ENCODE measurements around the gene SCRN1. TPM values are rescaled to one million over a fixed set of nuclear protein-coding genes. Genes with fewer than 3 reads are reported as not detected.

SCRN1 gene
- total RNA-seq, 1 donor from 2014 or later: 95.5 TPM

- no peak for DNase-seq
Observed at GRCh38 chr7:30003098-30003497, 13.5 kb upstream of the SCRN1 start.

DNA sequence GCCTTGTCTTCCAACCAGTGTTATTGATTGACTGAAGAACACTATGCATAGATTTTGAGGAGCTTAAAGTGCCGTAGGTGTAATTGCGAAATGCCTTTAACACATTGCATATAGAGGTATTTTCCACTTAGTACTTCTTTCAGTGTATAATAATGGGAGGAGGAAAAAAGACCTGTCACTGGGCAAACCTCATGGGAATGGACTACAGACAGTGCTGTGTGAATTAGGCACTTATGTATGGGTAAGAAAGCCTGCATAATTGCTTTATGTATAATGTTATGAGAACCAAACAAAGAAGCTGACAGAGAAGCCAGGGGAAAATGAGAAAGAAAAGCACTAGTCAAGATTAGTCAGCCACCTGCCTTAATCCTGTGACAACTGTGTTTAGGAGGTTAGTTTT, 12.4 kb upstream of the SCRN1 start:
- DNase-seq: no peak

- no peak for DNase-seq
Observed at GRCh38 chr7:29998489-29998888, 8.9 kb upstream of the SCRN1 start.

- DNase-seq: no peak
Observed at GRCh38 chr7:29996321-29996720, 6.7 kb upstream of the SCRN1 start.

- no peak for DNase-seq
Observed at GRCh38 chr7:29995652-29996051, 6.1 kb upstream of the SCRN1 start.

- DNase-seq: no peak
Observed at GRCh38 chr7:29993140-29993539, 3.5 kb upstream of the SCRN1 start.

DNA sequence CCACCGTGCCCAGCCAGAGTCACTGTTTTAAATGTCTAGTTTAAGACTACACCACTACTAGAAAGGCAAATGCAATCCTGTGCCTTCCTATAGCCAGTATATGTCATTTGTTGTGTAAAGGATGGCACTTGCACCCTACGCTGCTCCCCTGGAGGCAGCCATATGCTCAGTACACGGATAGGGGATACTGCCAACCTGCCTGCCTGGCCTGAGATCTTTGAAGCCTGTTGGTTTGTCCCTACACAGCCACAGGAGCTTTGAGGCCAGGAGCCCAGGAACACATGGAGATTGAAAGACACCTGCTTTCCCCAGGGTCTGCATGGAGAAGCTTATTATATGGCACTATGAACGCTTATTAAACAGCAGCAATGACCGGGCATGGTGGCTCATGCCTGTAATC, 2.3 kb upstream of the SCRN1 start:
- DNase-seq: no peak

GRCh38 chr7:29990931-29991330, 1.3 kb upstream of the SCRN1 start:
- DNase-seq: no peak

DNA sequence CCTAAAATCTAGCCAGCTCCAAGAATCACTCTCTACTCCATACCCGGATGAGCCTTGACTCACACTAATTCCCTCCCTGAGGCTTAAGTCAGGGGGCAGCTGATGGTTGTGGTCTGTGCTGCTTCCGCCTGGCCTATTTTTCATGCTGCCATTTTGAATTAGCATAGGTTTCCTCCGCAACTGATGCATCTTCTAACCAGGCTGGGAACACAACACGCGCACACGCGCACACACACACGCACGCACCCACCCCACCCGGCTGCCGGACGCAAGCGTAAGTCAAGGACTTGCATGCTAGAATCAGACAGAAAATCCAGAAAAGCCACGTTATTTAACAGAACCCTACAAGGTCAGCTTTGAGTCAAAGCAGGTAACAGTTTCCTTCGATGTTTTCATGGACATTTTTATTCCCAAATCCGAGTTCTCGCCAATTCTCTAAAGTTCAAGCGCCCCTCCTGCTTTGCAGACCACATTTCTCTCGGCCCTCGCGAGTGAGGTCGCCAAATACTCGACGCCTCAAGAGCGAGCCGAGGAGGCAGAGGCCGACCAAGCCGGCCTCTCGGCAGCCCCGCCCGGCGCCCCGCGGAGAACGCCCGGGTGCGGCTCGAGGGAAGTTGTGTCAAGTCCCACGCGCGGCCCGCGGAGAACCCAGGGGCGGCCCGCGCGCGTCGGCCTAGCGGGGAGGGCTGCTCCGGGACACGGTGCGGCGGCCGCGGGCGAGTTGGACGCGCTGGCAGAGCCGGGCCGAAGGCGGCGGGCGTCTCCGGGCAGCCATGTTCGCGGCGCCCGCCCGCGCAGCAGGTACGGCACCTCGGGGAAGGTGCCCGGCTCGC, 961 bp downstream of the SCRN1 start:
- peak; percentile 56 for DNase-seq

GRCh38 chr7:29987811-29988317, 1.7 kb downstream of the SCRN1 start:
- DNase-seq: peak; percentile 83

DNA sequence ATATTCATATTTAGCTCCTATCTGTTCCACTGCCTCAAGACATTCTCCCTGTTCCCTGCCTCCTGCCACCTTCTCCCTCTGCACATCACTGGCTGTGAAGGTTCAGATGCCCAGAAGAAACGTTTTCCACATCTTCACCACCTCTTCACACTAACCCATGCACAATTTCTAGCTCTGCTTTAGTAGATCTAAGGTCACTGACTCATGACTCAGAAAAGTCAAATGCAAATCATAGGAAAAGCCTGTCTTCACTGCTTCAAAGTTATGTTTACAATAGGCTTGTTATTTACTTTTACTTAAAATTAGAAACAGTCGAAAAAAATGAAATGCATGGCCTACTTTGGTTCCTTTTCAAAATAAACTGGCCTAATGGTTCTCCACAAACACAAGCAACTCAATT, 2.5 kb downstream of the SCRN1 start:
- DNase-seq: peak; percentile 52

- peak; percentile 71 for DNase-seq
Observed at GRCh38 chr7:29980151-29980550, 9.4 kb downstream of the SCRN1 start.

DNA sequence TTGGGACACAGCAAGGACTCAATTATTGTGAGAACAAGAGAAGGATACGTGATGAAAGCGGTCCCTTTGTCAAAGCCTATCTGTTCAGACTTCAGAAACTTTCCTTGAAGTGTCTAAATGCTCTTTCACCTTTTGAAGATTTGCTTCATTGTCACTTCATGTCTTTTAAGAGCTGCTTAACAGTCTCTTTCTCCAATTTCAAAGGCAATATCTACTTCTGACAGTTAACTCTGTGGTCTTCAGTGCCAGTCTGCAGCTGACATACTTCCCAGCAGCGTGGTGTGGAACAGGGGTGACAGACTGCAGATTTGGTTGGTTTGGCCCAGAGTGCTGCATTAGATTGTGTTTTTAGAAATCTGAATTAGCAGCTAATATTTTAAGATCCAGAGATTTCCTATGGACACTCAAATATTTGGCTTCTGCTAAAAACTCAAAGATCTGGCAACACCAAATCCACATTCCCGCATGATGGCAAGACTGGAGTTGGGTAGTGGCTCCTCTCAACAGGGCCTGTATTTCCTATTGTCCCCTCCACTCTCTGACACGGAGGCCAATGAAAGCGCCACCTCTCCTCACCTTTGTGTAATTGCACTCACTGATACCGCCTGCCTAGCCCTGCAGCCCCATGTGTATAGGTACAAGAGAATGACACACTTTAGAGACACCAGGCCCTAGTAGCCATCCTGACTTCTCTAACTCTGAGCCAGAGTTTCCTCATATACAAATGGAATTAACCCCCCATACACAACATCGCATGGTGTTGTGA, 11.5 kb downstream of the SCRN1 start:
- DNase-seq: no peak

DNA sequence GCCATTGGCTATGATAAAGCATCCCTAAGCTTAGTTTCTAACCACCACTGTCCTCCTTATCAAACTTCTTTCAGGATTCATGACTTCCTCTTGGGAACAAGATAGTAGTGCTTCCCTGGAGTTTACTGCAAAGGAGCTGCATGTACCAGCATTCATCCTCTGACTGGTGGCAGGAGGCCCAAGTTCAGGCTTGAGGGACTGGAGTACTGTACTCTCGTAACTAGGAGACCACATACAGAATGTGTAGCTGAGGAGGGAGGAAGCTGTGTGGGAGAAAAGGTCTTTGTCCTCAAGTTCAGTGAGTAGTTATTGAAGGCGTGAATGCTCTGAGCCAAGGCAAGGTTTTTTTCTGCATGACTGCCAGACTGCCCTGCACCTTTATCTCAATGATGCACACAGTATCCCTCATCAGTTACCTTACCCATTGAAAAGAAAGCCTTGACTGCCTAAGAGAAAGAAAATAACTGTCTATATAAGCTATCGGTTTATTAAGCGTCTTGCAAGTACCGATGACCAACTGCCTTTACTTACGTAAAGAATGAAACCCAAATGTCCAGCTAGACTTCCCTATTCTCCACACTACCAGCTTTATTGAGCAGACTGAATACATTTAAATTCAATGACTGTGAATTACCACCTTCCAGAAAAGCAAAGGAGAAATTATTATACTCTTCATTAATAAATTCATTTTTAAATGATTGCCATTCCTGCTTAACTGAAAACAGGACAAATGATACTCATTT, 12.8 kb downstream of the SCRN1 start:
- DNase-seq: peak; percentile 37

DNA sequence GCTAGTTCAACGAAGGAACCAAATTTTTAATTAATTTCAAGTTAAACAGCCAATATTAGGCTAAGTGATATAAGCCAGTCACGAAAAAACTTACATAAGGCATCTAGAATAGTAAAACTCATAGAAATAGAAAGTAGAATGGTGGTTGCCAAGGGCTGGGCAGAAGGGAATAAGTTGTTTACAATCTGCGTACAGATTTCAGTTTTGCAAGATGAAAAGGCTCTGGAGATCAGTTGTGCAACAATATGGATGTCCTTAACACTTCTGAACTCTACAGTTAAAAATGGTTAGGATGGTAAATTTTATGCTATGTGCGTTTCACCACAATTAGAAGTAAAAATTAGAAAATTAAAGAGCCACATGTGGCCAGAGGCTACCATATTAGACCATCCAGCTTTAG, 13.3 kb downstream of the SCRN1 start:
- DNase-seq: no peak

GRCh38 chr7:29975561-29975960, 14.0 kb downstream of the SCRN1 start:
- no peak for DNase-seq

GRCh38 chr7:29974286-29974685, 15.3 kb downstream of the SCRN1 start:
- no peak for DNase-seq

DNA sequence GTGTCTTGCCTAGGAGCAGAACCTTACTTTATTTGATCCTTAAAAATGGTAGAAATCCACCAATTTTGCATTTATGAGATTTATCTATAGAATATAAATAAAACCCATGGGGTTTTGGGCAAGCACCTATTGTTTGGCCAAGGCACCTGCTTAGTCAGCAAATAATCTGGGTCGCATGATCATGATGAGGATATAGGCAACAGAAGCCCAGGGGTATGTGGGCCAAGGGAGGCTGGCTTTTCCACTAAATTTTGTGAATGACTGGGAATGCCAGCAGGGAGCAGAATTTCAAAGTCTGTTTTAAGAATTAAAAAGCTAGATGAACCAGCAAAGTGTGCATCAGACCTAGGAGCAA, 17.3 kb downstream of the SCRN1 start:
- DNase-seq: no peak

- no peak for DNase-seq
Observed at GRCh38 chr7:29971566-29972314, 17.9 kb downstream of the SCRN1 start.

DNA sequence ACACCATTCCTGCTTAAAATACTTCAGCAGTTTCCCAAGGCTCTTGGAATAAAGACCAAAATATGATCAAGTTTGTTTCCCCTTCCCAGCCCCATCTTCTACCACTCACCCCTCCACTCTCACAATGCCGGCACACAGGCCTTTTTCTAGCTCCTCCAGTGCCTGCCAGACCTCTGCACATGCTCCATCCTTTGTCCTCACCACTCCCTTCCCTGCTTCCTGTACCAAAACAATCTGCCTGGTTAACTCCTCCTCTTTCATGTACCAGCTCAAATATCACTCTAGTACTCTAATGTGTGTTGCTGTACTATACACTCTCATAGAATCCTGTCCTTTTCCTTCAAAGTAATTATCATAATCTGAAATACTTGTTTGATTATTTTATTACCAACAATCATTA, 19.4 kb downstream of the SCRN1 start:
- DNase-seq: no peak

DNA sequence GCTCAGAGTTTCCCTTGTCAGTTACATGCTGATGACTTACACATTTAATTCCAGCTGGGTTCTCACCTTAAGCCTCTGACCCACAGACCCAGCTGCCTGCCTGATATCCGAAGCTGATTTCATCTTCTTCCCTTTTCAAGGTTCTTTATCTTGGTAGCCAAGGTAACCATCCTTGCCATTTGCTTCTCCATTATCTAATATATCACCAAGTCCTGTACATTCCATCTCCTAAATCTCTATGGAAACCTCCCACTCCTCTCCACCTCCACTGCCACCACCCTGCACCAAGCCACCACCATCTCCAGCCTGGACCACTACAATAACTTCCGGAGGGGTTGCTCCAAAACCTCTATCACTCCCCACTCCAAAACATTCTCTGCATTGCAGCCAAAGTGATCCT, 19.9 kb downstream of the SCRN1 start:
- no peak for DNase-seq

GRCh38 chr7:29968683-29969395, 20.8 kb downstream of the SCRN1 start:
- no peak for DNase-seq

Data from dermis blood vessel endothelial cell (primary cell).